ENCODE results near the gene GMDS.

GRCh38 chr6:2197177-2197671, 48.2 kb downstream of the GMDS start:
- TF ChIP-seq, protein P1, sequence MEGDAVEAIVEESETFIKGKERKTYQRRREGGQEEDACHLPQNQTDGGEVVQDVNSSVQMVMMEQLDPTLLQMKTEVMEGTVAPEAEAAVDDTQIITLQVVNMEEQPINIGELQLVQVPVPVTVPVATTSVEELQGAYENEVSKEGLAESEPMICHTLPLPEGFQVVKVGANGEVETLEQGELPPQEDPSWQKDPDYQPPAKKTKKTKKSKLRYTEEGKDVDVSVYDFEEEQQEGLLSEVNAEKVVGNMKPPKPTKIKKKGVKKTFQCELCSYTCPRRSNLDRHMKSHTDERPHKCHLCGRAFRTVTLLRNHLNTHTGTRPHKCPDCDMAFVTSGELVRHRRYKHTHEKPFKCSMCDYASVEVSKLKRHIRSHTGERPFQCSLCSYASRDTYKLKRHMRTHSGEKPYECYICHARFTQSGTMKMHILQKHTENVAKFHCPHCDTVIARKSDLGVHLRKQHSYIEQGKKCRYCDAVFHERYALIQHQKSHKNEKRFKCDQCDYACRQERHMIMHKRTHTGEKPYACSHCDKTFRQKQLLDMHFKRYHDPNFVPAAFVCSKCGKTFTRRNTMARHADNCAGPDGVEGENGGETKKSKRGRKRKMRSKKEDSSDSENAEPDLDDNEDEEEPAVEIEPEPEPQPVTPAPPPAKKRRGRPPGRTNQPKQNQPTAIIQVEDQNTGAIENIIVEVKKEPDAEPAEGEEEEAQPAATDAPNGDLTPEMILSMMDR (IDR thresholded peaks at IDR 0.05), result no peak
- no peak for TF ChIP-seq POLR2A (IDR thresholded peaks at IDR 0.05)

Data from vagina (tissue), 2 donors.